SW 1271 (cell line): Measurements from ENCODE around the gene RADIL.

Source experiments
- DNase-seq, 2 experiments: peaks; one replicate each; lab custom pipeline; 2025; lab: John Stamatoyannopoulos, UW

RADIL gene

GRCh38 chr7:4882169-4883032 is 1.1 kb downstream of the RADIL start:
- DNase-seq = no peak

- no peak for DNase-seq
Measured at GRCh38 chr7:4880218-4880617, 3.3 kb downstream of the RADIL start.

- no peak for DNase-seq
Measured at GRCh38 chr7:4879396-4880081, 4.0 kb downstream of the RADIL start.

GRCh38 chr7:4878336-4879335 is 4.9 kb downstream of the RADIL start:
- no peak for DNase-seq

GRCh38 chr7:4876586-4876985 is 6.9 kb downstream of the RADIL start:
- no peak for DNase-seq

GRCh38 chr7:4875391-4875790 is 8.1 kb downstream of the RADIL start:
- DNase-seq = no peak

- no peak for DNase-seq
Measured at GRCh38 chr7:4873071-4873944, 10.2 kb downstream of the RADIL start.

- no peak for DNase-seq
Measured at GRCh38 chr7:4871930-4872675, 11.4 kb downstream of the RADIL start.

- DNase-seq = no peak
Measured at GRCh38 chr7:4871056-4871680, 12.3 kb downstream of the RADIL start.

GRCh38 chr7:4868493-4868892 is 15.0 kb downstream of the RADIL start:
- no peak for DNase-seq

- no peak for DNase-seq
Measured at GRCh38 chr7:4866528-4867496, 16.7 kb downstream of the RADIL start.

GRCh38 chr7:4862156-4862555 is 21.4 kb downstream of the RADIL start:
- no peak for DNase-seq

GRCh38 chr7:4861673-4862072 is 21.8 kb downstream of the RADIL start, which contains the start of gene PAPOLB:
Gene PAPOLB (minus strand): TSS chr7:4862030. CDS start chr7:4861810, 220 bp downstream.
- DNase-seq = no peak

- DNase-seq = no peak
Measured at GRCh38 chr7:4861227-4861626, 22.3 kb downstream of the RADIL start.

- no peak for DNase-seq
Measured at GRCh38 chr7:4857189-4857588, 26.3 kb downstream of the RADIL start.

GRCh38 chr7:4856336-4857057 is 27.0 kb downstream of the RADIL start:
- DNase-seq = no peak

- no peak for DNase-seq
Measured at GRCh38 chr7:4854916-4855315, 28.6 kb downstream of the RADIL start.
